ENCODE measurements around the gene RBM39. TPM values are rescaled to one million over a fixed set of nuclear protein-coding genes. Genes with fewer than 3 reads are reported as not detected.

RBM39 gene
- total RNA-seq, 1 donor from 2014 or later, result 299 TPM

DNA sequence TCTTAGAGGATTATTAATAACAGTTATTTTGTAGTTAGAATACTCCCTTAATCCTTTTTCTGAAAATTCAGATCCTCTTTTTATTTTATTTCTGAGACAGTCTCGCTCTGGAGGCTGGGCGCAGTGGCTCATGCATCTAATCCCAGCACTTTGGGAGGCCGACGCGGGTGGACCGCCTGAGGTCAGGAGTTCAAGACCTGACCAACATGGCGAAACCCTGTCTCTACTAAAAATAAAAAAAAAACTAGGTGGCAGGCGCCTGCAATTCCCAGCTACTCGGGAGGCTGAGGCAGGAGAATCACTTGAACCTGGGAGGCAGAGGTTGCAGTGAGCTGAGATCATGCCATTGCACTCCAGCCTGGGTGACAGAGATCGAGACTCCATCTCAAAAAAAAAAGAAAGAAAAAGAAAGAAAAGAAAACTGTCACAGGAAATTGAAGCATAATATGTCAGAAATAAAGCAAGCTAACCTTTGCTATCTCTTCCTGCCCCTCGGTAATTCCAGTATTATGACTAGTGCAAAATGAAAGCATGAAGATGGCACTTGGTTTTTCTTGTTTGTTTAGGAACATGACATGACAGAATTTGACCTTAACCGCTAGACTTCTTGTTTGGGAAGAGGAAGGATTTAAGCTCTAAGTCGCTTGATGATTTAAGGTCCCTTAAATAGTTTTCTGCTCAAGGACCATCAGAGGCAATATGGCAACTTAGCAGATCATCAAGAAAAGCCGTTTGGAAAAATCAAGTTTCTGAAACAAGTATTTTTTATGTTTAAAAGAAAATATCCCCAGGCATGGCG, 1.8 kb upstream of the RBM39 start:
- peaks cover 19% of the 10 kb centered on the region for H3K36me3 ChIP-seq
- intact Hi-C loops (cut with DNase I), result no loop called here
- ATAC-seq, result no peak
- no peaks in the 10 kb centered on the region for H3K27me3 ChIP-seq (ENCODE audit: low read depth)
- H3K9me3 ChIP-seq, result no peaks in the 10 kb centered on the region
- DNase-seq, result peak; percentile 58
- TF ChIP-seq, protein P1, sequence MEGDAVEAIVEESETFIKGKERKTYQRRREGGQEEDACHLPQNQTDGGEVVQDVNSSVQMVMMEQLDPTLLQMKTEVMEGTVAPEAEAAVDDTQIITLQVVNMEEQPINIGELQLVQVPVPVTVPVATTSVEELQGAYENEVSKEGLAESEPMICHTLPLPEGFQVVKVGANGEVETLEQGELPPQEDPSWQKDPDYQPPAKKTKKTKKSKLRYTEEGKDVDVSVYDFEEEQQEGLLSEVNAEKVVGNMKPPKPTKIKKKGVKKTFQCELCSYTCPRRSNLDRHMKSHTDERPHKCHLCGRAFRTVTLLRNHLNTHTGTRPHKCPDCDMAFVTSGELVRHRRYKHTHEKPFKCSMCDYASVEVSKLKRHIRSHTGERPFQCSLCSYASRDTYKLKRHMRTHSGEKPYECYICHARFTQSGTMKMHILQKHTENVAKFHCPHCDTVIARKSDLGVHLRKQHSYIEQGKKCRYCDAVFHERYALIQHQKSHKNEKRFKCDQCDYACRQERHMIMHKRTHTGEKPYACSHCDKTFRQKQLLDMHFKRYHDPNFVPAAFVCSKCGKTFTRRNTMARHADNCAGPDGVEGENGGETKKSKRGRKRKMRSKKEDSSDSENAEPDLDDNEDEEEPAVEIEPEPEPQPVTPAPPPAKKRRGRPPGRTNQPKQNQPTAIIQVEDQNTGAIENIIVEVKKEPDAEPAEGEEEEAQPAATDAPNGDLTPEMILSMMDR (IDR thresholded peaks at IDR 0.05), result no peak
- H3K4me1 ChIP-seq, result peaks cover 36% of the 10 kb centered on the region
- H3K4me3 ChIP-seq, result peak overlapping the region; percentile 85
- peak overlapping the region; percentile 100 for H3K27ac ChIP-seq

DNA sequence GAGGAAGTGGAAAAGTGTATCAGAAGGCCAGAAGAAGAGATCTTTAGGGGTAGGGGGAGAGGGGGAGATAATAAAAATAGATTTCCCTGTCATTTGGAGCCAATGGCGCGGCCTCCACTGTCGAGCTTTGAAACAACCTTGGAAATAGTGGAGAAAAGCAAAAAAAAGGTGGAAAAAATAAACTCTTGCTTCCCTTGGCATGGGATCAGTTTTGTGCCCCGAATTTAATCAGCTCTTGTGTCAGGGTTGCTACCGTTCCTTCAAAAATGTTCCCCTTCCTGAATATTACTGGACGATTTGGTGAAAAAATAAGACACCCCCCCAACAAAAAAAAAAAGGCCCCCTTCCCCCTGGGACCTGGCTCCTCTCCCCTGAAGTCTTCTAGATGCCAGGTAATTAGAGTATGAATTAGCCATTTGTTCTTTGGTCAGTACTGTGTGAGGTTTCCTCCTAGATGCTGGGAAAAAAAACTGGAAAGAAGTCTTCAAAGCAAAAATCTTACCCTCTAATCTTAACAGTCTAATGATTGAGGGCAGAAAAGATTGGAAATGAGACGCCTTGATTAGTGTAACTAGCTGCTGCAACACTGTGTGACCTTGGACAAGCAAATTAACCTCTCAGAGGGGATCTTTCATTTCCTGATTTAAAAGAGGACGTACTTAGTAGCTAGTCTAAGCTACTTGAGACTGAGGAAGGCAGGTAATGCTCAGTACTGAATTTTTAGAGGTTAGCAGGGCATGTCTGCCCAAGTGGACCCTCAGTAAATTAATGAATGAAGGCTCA, 872 bp upstream of the RBM39 start:
- H3K9me3 ChIP-seq, result no peaks in the 10 kb centered on the region
- H3K4me3 ChIP-seq, result peak overlapping the region; percentile 85
- TF ChIP-seq, protein P1 (IDR thresholded peaks at IDR 0.05), result no peak
- peaks cover 46% of the 10 kb centered on the region for H3K4me1 ChIP-seq
- intact Hi-C loops (cut with DNase I), result no loop called here
- no peaks in the 10 kb centered on the region for H3K27me3 ChIP-seq (ENCODE audit: low read depth)
- H3K27ac ChIP-seq, result peak overlapping the region; percentile 100
- DNase-seq (no peak), ATAC-seq (peak; percentile 27 to 34)
- H3K36me3 ChIP-seq, result peaks cover 29% of the 10 kb centered on the region

DNA sequence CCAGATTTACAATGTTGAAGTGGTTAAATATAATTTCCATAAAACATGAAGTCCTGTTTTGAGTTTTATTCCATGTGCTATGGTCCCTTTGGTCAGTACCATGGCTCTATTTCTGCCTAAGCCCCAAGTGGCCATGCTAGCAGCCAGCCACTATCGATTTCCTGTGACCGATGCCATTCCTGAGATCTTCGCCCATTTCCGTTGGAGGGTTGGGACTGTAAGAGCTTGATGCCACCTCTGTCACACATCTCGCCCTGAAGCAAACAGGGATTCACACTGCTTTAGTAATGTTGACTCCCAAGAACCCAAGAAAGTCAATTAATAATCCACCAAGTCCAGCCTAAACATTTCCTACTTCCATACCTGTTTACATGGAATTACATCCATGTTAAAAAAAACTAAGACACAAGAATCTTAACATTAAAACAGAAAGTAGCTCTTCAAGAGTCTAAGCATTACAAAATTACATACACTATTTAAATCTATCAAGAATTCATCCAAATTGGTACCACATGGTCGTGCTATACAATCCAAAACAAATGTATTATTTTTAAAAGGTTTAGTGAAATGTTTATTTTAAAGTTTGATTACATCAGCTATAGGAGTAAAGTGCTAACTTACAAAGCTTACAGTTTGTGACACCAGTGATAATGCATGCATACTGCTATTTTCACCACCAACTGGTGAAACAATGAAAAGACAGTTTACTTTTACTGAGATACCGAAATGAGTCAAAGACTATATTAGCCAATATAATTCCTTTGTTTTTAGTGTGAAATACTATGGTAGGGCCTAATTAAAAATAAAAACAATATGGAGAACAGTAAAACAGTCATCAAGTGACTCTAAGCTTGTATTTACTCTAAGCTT, 2.5 kb downstream of the RBM39 start:
- no peaks in the 10 kb centered on the region for H3K27me3 ChIP-seq (ENCODE audit: low read depth)
- peaks cover 63% of the 10 kb centered on the region for H3K36me3 ChIP-seq
- H3K27ac ChIP-seq, result no peak overlapping the region
- intact Hi-C loops (cut with DNase I), result no loop called here
- peaks cover 71% of the 10 kb centered on the region for H3K4me1 ChIP-seq
- TF ChIP-seq, protein P1 (IDR thresholded peaks at IDR 0.05), result no peak
- H3K4me3 ChIP-seq, result peak overlapping the region; percentile 85
- DNase-seq (no peak), ATAC-seq (no peak)
- no peaks in the 10 kb centered on the region for H3K9me3 ChIP-seq

DNA sequence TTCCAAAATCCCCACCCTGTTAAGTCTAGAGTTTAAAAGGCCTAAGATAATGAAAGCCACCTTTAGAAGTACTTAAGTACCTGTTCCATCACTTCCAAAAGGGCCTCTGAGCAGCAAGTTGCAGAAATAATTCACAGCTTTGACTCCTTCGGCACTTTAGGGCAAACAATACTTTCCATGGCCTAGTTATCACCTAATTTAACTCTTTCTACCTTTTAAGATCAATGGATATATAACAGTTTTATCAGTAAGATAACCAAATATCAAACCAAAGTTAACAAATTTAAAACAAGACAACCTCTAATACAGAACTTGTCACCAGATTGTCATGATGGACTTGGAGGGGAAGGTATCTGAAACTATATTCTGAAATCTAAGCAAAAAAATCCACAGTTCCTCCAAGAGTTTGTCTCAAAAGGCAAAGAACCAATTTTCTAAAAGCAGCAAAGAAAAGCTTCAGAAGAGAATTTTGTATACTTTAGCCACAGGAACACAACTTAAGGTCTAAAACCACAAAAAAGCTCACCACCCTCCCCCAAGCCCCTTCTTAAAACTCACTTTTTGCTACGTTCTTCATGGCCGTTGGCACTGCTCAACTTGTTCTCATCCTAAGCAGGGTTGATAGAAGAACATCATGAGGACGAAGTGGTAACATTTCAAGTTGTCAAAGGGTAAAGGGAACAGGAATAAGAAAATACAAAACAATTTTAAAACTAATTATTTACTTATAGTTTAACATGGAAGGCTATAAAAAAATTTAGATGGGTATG, 3.5 kb downstream of the RBM39 start:
- Histone ChIP-seq H3K36me3 (peaks cover 72% of the 10 kb centered on the region), H3K27ac (no peak overlapping the region), H3K4me3 (peak overlapping the region; percentile 10), H3K27me3 (ENCODE audit: low read depth) (no peaks in the 10 kb centered on the region), H3K4me1 (peaks cover 72% of the 10 kb centered on the region), H3K9me3 (no peaks in the 10 kb centered on the region)
- ATAC-seq (no peak), DNase-seq (no peak)
- TF ChIP-seq, protein P1 (IDR thresholded peaks at IDR 0.05), result no peak
- intact Hi-C loops (cut with DNase I), result no loop called here

All from lower lobe of right lung (tissue), 2 donors.